GM12875 (cell line): ENCODE measurements around the gene CNTN1.

Experiments used
- H3K4me3 ChIP-seq: one replicate; pipeline ENCODE4 v1.5.1; 2011; ENCODE audit warnings: low read depth, low read length, control low read depth
- CTCF ChIP-seq: IDR thresholded peaks from 2 replicates; pipeline ENCODE4 v1.5.1; 2011; ENCODE audit warnings: low read depth, mild to moderate bottlenecking, control low read depth, inconsistent platforms, low read length, moderate library complexity, borderline replicate concordance; ENCODE audit not compliant: insufficient read depth

Gene CNTN1

GRCh38 chr12:41103614-41104013 lies 411.4 kb downstream of the CNTN1 start:
- no peak for TF ChIP-seq CTCF
- no peak overlapping the region for H3K4me3 ChIP-seq

- H3K4me3 ChIP-seq = no peak overlapping the region
- TF ChIP-seq CTCF = no peak
Measured at GRCh38 chr12:41106315-41106714, 414.1 kb downstream of the CNTN1 start.

- no peak for TF ChIP-seq CTCF
- no peak overlapping the region for H3K4me3 ChIP-seq
Measured at GRCh38 chr12:41108032-41108431, 415.8 kb downstream of the CNTN1 start.

- no peak overlapping the region for H3K4me3 ChIP-seq
- no peak for TF ChIP-seq CTCF
Measured at GRCh38 chr12:41112903-41113302, 420.7 kb downstream of the CNTN1 start.

- H3K4me3 ChIP-seq = no peak overlapping the region
- TF ChIP-seq CTCF = no peak
Measured at GRCh38 chr12:41120211-41120610, 428.0 kb downstream of the CNTN1 start.

- H3K4me3 ChIP-seq = no peak overlapping the region
Measured at GRCh38 chr12:41121374-41121773, 429.1 kb downstream of the CNTN1 start.

More at GRCh38 chr12:41121374-41121773, 429.1 kb downstream of the CNTN1 start:
- no peak for TF ChIP-seq CTCF
